ENCODE data around the gene ZNF84.
A peak's percentile ranks its signal among the peaks of the same experiment; 100 is the strongest.

Gene ZNF84

GRCh38 chr12:133037207-133038005 is at the start of gene ZNF84:
ZNF84 (plus strand) TSS chr12:133037509; CDS start chr12:133041468, 3,959 bp downstream.
- DNase-seq (ENCODE audit: low read depth in 1 of 2, low spot score in 1 of 2), result peak; percentile 93 to 98

- DNase-seq (ENCODE audit: low read depth in 1 of 2, low spot score in 1 of 2), result no peak
These were observed 38.6 kb upstream of the ZNF84 start for GRCh38 chr12:132998741-132999140.

- no peak for DNase-seq (ENCODE audit: low read depth in 1 of 2, low spot score in 1 of 2)
These were observed 26.5 kb upstream of the ZNF84 start for GRCh38 chr12:133010657-133011297.

DNA sequence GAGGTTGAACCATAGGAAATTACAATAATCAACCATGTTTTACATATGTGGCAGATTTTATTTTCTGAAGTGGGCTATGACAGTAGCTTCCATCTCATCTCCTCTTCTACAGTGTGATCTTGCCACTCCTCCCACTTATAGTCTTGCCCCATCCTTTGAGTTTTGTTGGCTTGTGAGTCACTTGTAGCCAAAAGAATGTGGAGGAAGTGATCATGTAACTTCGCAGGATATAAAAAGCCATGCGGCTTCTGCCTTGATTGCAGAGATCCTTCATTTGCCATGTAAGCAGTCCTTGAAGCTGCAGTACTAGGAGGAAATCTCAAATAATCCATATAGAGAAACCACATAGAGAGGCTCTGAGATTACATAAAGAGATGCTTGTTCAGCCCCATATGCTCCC is 13.7 kb upstream of the ZNF84 start:
- no peak for DNase-seq (ENCODE audit: low read depth in 1 of 2, low spot score in 1 of 2)

- no peak for DNase-seq (ENCODE audit: low read depth in 1 of 2, low spot score in 1 of 2)
These were observed 10.3 kb upstream of the ZNF84 start for GRCh38 chr12:133026996-133027395.

DNA sequence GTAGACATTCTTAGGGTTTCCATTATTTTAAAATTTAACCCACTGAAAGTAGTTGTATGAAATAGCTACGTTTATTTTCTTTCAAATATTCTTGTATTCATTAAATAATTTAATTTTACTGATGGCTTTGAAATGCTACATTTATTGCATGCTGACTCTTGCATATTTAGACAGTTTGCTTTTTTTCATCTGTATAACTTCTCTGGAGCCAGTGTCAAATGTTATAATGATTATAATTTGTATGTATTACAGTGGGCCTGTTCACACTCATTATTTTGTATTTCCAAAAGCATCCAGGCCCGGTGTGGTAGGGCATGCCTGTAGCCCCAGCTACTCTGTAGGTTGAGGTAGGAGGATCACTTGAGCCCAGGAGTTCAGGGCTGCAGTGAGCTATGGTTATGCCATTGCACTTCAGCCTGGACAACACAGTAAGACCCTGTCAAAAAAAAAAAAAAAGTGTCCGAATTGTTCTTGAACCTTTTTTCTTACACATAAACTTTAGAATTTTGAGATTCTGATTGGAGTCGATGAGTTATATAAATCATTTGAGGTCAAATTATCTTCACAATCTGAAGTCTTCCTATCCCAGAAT is 905 bp downstream of the ZNF84 start:
- DNase-seq (ENCODE audit: low read depth in 1 of 2, low spot score in 1 of 2), result no peak

- DNase-seq (ENCODE audit: low read depth in 1 of 2, low spot score in 1 of 2), result no peak
These were observed 9.4 kb downstream of the ZNF84 start for GRCh38 chr12:133046698-133047097.

DNA sequence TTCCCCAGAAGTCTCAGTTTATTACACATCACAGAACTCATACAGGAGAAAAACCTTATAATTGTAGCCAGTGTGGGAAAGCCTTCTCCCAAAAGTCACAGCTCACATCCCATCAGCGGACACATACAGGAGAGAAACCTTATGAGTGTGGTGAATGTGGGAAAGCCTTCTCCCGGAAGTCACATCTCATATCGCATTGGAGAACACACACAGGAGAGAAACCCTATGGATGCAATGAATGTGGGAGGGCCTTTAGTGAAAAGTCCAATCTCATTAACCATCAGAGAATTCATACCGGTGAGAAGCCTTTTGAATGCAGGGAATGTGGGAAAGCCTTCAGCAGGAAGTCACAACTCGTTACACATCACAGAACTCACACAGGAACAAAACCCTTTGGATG is 20.1 kb downstream of the ZNF84 start:
- no peak for DNase-seq (ENCODE audit: low read depth in 1 of 2, low spot score in 1 of 2)

GRCh38 chr12:133058203-133059113 is 21.1 kb downstream of the ZNF84 start:
- DNase-seq (ENCODE audit: low read depth in 1 of 2, low spot score in 1 of 2), result no peak

DNA sequence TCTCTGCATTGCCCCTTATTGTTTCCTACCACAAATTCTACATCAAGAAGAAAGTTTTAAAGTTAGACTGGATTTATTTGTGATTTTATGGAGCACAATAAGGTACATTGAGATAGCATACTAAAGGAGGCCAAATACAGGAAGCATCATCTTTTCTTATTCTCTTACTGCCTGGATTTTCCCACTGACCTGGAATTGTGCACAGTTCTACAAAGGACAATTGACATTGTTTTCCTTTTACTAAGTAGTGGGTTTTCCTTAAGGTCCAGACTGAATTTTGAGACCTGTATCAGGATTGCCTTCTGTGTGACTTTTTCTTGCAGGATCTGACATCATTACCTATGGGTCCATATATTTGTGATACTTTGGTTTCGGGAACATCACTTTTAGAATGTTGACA is 24.6 kb downstream of the ZNF84 start:
- DNase-seq (ENCODE audit: low read depth in 1 of 2, low spot score in 1 of 2), result no peak

DNA sequence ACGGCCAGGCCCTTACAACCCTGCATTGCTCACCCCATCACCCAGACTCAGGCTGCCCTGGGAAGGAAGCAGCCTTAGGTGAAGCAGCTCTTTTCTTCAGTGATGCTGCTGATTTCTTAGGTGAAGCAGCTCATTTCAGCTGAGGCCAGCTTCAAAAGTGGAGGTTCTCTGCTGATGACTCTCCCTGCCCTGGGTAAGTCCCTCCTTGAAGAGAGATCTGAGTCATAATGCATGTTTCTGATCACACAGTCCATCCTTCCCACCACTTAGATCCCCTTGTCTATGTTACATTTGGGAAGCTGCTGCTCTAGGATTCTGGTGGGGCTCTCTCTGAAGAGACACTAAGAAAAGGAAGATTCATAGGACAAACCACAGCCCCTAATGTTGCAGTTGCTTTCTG is 26.2 kb downstream of the ZNF84 start:
- DNase-seq (ENCODE audit: low read depth in 1 of 2, low spot score in 1 of 2), result no peak

DNA sequence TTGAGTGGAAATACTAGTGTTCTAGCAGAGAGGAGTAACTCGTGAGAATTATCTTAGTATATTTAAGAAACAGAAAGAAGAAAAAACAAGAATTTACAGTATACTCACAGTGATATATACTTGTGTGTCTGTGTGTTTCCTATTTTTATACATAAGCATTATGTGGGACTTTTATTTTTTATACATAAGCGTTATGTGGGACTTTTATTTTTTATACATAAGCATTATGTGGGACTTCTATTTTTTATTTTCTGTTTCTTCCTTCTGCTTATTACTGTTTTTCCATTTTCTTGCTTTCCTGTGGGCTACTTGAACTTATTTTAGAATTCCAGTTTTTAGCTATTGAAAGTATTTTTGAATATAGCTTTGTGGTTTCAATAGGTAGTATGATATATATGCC is 36.5 kb downstream of the ZNF84 start:
- no peak for DNase-seq (ENCODE audit: low read depth in 1 of 2, low spot score in 1 of 2)

GRCh38 chr12:133080026-133080367 is 42.7 kb downstream of the ZNF84 start:
- peak in 1 of 2 donors; percentile 97 for DNase-seq (ENCODE audit: low read depth in 1 of 2, low spot score in 1 of 2)

DNA sequence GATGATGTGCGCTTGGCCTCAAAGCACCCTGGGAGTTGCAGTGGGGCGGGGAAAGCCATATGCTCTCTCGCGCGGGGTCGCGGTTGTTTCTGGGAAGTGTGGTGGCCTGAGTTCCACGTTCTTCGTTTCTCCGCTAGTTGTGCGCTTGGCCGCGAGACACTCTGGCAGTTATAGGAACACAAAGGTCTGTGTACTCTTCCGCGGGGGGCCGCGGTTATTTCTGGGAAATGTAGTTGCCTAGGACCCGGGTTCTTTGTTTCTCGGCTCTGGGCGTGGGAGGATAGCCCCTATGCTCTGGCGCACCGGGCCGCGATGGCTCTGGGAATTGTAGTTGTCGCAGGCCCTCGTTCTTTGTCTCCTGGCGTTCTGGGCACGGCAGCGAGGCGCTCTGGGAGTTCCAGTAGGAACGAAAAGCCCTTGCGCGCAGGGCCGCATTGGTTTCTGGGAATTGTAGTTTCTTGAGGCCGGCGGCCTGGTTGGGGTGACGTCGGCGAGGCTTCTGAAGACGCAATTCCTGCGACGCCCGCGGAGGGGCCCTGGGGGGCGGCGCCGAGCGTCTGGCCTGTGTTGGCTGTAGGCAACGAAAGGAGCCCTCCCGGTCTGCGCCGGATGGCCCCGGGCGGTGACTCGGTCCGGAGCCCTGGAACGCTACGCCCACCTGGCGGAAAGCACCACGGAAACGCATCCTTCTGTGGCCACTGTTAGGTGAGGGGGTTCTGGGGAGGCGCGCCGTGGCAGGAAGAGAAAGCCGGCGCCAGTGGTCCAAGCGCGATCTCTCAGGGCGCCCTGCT is 43.3 kb downstream of the ZNF84 start, which contains the start of gene ZNF140:
Gene ZNF140 (plus strand): TSS at position 556 of the 791 bp plus-strand sequence. CDS start 398 bp downstream, outside the sequence.
- peak; percentile 88 to 92 for DNase-seq (ENCODE audit: low read depth in 1 of 2, low spot score in 1 of 2)

DNA sequence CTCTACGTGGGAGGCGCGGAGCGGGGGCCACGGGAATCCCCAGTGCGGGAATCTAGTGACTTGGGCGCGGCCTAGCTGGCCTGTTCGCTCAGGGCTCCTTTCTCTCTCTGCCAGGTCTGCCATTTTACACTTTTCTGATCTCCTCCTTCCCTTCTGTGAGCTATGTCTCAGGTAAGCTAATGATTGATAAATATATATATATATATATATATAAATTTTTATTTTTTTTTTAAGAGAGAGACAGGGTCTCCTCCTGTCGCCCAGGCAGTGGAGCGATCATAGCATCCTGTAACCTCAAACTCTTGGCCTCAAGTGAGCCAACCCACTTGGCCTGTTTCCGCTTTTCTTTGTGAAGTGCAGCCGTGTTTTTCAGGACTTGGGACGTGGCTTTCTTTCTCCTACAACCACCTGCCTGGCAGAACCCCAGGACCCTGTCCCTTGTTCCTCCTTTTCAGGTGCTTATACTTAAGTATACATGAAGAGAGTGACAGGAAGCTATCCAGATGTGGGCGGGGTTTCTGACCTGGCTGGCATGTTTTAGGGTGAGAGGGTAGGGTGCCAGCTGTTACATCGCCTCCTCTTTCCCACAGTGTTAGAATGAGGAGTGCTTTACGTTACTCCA is 44.0 kb downstream of the ZNF84 start:
- no peak for DNase-seq (ENCODE audit: low read depth in 1 of 2, low spot score in 1 of 2)

- no peak for DNase-seq (ENCODE audit: low read depth in 1 of 2, low spot score in 1 of 2)
These were observed 46.0 kb downstream of the ZNF84 start for GRCh38 chr12:133083345-133083744.

DNA sequence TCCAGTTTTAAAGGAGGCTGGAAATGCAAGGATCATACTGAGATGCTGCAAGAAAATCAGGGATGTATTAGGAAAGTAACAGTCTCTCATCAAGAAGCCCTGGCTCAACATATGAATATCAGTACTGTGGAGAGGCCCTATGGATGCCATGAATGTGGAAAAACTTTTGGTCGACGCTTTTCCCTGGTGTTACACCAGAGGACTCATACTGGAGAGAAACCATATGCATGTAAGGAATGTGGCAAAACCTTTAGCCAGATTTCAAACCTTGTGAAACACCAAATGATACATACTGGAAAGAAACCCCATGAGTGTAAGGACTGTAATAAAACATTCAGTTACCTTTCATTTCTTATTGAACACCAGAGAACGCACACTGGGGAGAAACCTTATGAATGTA is 68.3 kb downstream of the ZNF84 start:
- no peak for DNase-seq (ENCODE audit: low read depth in 1 of 2, low spot score in 1 of 2)

DNA sequence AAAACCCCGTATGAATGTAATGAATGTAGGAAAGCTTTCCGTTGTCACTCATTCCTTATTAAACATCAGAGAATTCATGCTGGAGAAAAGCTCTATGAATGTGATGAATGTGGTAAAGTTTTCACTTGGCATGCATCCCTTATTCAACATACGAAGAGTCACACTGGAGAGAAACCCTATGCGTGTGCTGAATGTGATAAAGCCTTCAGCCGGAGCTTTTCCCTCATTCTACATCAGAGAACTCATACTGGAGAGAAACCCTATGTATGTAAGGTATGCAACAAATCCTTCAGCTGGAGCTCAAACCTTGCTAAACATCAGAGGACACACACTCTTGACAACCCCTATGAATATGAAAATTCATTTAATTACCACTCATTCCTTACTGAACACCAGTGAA is 68.9 kb downstream of the ZNF84 start:
- no peak for DNase-seq (ENCODE audit: low read depth in 1 of 2, low spot score in 1 of 2)

GRCh38 chr12:133107121-133107520 is 69.8 kb downstream of the ZNF84 start:
- DNase-seq (ENCODE audit: low read depth in 1 of 2, low spot score in 1 of 2), result no peak

GRCh38 chr12:133108150-133108549 is 70.8 kb downstream of the ZNF84 start:
- DNase-seq (ENCODE audit: low read depth in 1 of 2, low spot score in 1 of 2), result no peak

All from activated CD4-positive, alpha-beta T cell treated with anti-CD3 and anti-CD28 coated beads, Interleukin-2, amount 50 U/mL, for 24 hours (primary cell).